Activated CD4-positive, alpha-beta T cell treated with anti-CD3 and anti-CD28 coated beads, Interleukin-2, amount 50 U/mL, for 4 hours (primary cell): ENCODE measurements around the gene ENTR1.
"Not testable (repeated sequence)": the region's sequence is repeated elsewhere in the genome, so short reads cannot be mapped to it uniquely, and the experiment has no call there.

Experiments used
- DNase-seq, 2 experiments: peaks; one replicate each; pipeline ENCODE4 v3.0.0-alpha.2; 2020

Gene ENTR1

DNA sequence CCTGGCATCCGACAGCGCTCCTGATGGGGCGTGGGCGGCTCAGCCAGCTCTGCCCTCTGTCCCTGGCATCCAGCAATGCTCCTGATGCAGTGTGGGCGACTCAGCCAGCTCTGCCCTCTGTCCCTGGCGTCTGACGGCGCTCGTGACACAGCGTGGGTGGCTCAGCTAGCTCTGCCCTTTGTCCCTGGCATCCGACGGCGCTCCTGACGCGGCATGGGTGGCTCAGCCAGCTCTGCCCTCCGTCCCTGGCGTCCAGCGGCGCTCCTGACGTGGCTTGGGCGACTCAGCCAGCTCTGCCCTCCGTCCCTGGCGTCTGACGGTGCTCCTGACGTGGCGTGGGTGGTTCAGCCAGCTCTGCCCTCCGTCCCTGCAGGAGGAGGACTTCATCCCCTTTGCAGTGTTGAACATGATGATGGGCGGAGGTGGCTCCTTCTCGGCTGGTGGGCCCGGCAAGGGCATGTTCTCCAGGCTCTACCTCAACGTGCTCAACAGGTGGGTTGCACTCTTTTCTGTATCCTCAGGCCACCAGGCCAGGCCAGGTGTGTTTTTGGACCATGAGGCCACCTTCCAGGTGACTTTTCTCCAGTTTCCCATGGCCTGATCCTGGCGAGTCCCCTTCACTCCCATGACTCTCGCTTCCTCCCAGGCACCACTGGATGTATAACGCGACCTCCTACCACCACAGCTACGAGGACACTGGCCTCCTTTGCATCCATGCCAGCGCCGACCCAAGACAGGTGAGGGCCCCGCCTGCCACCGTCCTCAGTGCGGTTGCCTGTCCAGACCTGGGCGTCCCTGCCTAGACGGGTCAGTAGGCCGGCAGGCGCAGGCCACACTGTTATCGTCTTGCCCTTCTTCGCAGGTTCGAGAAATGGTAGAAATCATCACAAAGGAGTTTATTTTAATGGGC is 8.0 kb upstream of the ENTR1 start:
- no peak for DNase-seq

DNA sequence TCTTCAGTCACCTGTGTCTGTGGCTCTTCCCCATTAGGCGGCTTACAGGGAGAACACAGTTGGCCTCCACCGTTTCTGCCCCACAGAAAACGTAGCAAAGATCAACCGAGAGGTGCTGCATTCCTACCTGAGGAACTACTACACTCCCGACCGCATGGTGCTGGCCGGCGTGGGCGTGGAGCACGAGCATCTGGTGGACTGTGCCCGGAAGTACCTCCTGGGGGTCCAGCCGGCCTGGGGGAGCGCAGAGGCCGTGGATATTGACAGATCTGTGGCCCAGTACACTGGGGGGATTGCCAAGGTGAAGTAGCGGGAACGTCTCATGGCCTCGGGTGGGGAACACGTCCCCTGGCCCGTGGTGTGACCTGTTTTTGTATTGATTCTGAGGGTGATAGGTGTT is 6.5 kb upstream of the ENTR1 start:
- no peak for DNase-seq

DNA sequence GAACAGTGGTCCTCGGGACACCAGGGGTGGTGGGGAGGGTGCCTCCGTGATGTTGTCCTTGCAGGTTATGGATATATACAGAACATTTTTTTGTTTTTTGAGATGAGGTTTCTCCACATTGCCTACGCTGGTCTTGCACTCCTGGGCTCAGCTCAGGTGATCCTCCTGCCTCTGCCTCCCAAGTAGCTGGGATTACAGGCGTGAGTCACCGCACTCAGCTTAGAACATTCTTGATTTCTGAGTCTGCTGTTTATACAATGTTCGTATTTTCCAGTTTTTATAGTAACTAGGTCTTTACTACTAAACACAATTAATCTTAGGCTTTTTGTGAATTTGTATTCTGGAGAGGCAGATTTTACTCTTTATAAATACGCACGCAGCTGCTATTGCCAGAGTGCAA is 6.0 kb upstream of the ENTR1 start:
- DNase-seq, result no peak

DNA sequence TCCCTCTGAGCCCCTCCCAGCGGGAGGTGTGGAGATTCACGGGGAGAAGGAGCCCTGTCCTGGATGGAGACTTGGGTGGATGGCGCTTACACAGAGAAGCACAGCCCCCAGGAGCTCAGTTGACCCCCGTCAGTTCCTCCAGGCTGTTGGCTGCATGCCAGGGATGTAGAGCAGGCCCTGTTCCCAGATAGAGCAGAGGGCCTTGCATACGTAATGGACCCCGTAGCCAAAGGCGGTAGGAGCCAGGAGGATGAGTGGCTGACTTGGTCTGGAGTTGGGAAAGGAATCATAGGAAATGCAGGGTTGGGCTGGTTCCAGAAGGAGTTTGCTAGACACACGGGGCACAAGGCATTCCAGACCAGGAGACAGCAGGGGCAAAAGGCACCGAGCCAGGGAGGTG is 2.5 kb upstream of the ENTR1 start:
- no peak for DNase-seq

DNA sequence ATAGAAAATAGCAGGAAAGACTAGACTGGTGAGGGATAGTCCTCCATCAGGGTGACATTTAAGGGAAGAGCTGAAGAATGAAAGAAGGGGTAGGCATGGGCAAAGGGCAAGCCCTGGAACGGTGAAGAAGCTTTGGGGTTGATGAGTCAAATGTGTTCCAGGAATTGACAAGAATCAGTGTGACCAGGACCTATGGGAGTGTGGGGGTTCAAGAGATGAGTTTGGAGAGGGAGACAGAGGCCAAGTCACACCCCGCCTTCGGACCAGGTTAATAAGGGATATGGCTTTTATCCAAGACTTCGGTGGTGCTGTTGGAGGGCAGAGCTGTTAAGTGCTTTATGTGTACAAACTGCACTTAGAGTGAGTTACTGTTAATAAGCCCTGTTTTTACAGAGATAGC is 964 bp upstream of the ENTR1 start:
- DNase-seq, result no peak

DNA sequence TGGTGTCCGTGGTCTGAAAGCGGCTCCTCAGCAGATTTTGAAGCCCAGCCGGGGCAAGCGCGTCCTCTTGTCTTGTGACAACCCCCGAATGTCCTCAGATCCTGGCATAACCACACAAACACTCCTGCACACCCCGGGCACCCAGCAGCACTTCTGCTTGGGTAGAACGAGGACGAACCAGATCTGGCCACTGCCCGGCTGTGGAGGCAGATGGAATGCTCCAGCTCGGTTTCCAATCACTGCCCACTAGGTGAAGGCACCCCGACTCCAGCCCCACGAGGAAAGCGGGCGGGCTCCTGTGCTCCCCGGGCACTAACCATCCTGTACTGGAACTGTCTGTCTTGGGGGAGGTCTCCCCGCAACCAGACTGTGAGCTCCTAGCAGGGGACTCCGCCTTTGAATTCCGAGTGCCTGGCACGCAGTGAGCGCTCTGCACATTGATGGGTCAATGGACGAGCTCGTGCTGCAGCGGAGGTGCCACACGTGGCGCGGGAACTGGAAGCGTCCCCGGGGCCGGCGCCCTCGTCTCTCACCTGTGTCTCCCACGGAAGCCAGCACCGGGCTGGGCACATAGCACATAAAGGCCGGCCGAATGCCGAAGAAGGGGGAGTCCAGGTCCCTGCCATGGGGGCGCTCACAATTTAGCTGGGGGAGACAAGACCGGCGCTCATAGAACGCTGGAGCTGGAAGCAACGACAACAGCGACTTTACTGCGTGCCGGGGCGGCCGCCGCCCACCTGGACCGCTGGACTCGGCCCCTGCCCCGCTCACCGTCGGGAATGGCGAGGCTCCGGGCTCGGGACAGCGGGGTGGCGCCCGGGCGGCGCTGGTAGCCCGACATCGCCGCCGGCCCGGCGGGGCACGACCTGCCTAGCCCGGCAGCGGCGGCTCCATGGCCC is 608 bp downstream of the ENTR1 start:
- DNase-seq, result peak; percentile 22 to 28

DNA sequence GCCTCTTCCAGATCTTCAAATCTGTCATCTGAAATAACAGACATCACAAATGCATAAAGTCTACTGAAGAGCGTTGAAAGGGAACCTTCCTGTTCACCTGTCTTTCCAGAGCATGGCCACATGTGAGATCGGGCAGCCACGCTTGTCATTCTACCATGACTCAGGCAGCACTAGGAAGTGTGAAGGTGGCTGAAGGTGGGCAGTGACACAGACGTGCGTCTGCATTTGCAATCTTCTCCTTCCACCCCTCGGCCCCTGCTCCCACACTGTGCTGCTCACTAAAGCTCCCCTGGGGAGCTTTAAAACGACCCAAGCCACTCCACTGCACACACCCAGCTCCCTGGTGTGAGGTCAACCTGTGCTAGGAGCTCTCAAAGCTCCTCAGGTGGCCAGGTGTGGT is 2.5 kb downstream of the ENTR1 start:
- DNase-seq, result no peak

DNA sequence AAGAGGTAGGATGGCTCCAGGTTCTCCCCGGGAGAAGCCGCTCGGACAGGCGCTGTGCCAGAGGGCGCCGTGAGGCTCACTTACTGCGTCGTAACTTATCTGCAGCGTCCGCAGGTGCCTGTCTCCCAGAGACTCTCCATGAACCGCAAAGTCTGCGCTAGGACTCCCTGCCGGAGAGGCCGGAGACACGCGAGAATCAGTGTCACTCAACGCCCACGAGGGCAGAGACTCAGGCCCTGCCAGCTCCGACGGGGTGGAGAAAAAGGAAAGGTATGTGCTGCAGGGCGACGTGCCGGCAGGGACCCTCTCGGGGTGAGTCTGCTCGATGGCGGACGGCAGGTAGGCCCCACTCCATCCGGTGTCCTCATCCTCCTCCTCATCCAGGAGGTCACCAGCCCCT is 3.4 kb downstream of the ENTR1 start:
- not testable (repeated sequence) for DNase-seq

DNA sequence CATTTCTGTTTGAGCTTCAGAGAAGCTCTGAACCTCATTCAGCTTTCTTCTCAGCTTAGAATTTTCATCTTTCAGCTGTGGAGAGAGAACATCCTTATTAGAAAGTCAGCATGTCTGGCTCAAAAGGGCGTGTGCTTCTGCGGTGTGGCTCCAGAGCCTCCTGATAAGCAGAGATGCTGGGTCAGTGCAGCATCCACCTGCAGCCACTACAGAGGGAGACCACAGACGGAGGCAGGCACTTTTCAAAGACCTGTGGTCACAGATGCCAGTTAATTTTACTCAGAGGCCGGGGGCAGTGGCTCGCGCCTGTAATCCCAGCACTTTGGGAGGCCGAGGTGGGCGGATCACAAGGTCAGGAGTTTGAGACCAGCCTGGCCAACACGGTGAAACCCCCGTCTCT is 4.5 kb downstream of the ENTR1 start:
- not testable (repeated sequence) for DNase-seq

DNA sequence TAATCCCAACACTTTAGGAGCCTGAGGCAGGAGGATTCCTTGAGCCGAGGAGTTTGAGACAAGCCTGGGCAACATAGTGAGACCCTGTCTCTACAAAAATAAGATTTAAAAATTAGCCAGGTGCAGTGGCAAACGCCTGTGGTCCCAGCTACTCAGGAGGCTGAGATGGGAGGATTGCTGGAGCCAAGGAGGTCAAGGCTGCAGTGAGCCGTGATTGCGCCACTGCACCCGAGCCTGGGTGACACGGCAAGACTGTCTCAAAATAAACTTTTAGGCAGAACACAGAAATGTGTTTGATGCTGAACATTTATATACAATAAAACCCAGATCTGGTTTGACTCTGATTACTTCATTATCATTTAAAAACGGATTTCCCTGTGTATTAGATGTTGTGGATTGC is 4.9 kb downstream of the ENTR1 start:
- DNase-seq, result no peak

DNA sequence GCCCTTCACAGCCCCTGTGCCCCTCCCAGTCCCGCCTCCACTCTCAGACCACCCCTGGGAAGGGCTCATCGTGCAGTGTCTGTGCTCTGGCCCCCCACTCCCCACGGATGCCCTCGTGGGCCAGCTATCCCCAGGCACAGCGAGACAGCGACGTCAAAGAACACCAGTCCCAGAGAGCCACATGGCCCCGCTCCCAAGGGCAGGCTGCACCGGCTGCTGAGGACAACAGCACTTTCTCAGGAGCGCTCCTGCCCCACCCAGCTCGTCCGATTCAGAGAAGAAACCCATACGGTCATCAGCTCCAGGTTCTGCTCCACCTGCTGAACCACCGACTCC is 5.6 kb downstream of the ENTR1 start:
- DNase-seq, result no peak

DNA sequence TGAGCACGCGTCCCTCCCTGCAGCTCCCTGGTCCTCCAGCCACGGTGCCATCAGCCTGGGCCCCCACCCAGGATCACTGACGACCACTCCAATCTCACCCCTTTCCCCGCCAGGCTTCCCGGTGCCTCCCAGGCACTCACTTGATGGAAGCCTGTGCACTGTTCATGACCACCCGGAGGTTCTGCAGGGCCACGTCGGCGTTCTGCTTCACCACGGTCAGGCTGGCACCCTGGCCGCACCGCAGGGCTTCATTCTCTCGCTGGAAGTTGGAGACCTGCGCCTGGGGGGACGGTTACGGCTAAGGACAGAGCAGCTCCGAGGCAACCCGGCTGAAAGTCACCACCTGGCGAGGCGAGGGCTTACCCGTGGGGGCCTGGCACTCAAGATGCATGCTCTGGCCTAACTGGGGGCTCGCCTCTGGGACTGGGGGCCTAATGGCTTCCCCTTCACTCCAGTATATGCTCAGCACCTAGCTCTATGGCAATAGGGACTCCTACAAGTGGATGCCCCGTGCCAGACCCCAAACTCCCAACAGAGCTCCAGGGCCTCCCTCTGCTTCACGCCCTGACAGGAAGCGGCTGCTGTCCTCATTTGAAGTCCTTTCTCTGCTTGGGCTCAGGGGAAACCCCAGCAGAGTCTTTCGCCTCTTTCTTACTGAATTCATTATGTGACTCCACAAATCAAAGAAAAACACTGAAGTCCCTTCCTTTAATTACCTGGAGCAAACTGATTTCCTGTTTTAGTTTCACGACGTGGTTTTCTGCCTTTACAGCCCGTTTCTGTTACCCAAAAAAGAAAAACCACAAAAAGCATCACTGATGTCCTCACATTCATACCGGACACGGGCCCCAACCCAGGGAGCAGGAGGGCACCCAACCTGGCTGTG is 6.3 kb downstream of the ENTR1 start:
- no peak for DNase-seq

DNA sequence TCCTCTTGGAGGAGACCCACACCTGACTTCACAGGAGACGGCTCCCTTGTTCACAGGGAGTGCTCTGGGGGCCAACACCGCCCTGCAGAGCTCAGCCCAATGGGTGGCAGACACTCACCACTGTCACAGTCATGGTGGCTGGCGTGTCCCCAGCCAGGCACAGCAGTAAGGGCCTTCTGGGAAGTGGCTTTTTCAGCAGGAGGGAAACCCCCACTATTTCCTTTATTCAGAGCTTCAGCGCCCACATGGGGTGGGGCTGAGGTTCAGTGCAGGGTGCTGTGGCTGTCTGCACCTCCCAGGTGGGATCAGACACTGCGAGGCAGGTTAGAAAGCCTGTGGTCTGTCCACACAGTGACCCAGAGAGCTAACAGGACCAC is 6.9 kb downstream of the ENTR1 start:
- DNase-seq, result peak; percentile 71 to 78

DNA sequence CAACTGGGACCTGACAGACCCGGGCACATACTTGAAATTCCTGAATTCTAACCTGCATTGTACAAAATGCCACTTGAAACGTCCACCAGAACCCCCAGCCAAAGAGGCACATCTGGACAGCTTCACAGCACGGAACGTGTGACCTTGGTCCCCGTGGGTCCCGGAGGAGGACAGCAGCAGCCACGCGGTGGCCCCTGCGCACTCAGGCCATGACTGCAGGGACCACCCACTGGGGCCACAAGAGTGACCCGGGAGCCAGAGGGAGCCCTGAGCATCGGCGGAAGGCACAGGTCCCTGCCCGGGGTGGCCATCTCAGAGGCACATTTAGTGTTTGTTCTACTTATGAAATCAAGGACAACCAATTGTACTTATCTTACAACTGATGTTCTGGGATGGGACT is 8.3 kb downstream of the ENTR1 start:
- DNase-seq, result no peak

DNA sequence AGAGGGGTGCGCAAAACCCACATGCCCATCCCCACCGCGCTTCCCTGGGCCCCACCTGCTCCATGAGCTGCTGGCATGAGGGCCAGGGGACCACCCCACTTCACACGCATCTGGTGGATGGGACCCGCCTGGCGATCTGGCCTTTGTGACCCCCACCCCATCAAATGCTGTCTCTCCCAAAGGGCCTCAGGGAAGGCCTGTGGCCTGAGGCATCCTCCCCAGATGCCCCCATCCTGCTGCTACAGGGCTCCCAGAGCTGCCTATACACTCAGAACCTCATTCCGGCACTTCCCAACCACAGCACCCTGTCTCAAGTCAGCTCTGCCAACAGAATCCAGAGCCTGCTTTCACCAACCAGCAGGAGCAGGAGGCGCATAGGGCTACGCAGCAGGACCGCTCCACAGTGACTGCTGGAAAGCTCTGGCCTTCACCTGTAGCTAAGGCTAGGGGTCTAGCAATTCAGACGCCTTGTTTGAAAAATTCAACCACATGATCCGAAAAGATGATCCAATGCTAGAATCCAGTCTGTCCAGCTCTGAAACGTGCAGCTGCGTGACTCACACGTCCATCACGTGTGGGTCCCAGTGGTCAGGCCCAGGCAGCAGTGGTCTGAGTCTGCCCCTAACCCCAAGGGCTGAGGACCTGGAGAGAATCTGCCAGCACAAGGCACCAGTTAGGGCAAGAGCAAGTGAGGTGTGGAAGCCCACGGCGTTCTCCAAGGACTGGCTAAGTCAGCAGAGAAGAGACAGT is 9.1 kb downstream of the ENTR1 start:
- no peak for DNase-seq

DNA sequence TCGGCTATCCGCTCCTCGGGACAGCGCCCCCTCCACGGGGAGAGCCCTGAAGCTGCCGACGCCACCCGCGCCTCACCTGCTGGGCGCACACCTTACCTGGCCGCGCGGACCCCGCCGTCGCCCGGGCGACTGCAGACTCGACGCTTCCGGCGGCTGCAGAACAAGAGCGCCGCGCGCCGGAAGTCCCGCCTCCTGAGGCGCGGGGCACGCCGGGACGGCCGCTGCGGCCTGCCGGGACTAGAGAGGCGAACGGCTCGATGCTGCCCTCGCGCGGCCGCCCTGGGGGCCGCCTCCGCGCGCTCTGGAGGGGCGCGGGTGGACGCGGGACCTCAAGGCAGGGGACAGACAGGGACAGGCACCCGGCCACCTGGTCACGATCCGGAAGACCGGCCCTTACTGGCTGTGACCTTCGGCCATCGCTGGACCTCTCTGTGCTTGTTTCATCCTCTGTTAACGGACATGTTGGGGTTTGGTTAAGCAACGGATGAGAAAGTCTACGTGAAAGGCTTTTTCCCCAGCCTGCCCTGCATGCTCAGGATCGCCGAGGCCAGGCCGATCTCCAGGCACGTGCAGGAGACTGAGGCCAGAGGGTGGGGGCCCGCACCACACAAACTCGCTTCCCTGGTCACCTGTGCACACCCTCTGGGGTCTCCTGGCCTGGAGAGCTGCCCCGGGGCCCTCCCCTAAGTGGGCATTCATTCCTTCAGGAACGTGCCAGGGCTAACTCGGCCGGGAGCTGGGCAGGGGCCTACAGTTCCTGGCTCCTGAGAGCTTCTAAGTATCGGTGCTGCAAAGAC is 10.2 kb downstream of the ENTR1 start, which contains the start of gene SNAPC4:
TSS of gene SNAPC4 (minus strand) at position 133 of the 797 bp plus-strand sequence. CDS start 1,742 bp downstream, outside the sequence.
- peak; percentile 79 to 80 for DNase-seq

DNA sequence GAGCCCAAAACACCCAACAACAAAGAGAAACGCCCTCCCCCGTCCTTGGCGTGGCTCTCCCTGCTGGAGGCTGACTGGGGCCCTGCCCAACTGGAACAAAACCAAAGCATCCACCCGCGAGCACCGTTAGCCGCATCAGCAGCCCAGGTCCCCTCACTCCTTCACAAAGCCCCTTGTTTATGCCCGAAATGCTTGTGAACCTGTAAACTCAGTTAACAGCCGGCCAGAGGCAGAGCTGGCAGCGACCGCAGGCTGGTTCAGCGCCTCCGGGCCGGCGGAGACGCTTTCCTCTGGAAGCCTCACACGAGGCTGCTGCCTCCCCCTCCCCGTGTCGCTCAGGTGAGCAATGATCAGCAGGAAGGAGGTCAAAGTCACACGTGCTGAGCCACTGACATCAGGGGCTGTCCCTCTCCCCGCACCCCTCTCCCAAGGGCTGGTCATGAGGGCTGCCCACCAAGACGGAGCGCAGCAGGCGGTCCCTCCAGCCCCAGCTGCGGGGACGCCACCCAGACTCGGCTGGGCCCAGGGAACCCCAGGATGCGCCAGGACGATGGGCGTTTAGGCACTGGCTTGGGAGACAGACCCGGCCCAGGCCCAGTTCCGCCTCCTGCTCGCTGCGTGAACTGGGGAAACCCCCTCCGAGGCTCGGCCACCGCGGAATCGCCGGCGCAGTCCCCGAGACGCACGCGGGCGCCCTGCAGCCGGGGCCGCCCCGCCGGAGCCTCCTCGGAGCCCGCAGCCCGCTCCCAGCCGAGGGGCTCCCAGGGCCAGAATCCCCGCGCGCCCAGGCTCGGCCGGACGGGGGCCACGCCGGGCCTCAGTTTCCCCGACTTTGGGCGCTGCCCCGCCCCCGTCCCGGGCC is 11.0 kb downstream of the ENTR1 start:
- DNase-seq, result peak; percentile 31 to 33

DNA sequence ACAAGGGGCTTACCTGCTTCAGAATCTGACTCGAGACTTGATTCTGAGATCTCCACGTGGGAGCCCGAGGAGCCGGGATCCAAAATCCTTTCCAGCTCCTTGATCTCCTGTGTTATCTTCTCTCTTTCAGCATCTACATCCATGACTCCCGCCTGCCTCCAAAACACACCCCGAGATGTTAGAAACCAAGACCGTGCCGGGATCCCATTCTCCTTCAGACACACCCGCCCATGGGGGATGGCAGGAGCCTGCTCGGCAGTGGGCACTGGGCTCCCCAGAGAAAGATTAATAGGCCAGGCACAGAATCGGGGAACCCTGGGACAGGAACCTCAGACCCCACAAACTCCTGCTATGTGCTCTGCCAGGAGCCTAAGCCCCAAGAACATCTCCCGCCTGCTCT is 12.1 kb downstream of the ENTR1 start:
- DNase-seq, result no peak

DNA sequence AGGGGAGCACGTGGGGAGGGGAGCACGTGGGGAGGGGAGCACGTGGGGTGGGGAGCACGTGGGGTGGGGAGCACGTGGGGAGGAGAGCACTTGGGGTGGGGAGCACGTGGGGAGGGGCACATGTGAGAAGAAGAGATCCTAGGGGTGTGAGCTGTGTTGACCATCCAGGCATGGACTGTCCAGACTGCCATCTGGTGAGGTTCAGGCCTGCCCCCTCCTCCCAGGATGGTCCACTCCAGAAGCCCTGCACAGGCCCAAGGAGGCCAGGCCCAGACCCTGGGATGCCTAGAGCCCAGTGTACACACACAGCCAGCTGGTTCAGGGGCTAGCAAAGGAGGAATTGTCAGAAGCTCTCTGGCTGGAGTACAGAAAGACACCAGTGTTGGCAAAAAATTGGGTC is 12.8 kb downstream of the ENTR1 start:
- DNase-seq, result no peak

DNA sequence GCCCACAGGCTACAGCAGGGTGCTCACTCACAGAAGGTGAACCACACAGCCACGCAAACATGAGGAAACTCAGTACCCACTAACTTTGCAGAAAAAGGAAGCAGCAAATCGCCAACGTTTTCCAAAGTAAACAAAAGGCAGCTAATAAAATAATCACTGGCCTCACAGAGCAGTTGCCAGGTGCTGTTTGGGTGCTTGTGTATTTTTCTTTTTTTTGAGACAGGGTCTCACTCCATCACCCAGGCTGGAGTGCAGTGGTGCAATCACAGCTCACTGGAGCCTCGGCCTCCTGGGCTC is 14.2 kb downstream of the ENTR1 start:
- no peak for DNase-seq
